Stimulated activated CD8-positive, alpha-beta memory T cell treated with anti-CD3 and anti-CD28 coated beads, Interleukin-12 subunit alpha, Interleukin-12 subunit beta, amount 100 ng/mL, for 1 hour (primary cell): ENCODE results near the gene EIF4G2.
"Not testable (repeated sequence)": the region's sequence is repeated elsewhere in the genome, so short reads cannot be mapped to it uniquely, and the experiment has no call there.

ENCODE experiments used
- DNase-seq: peaks from one replicate; pipeline ENCODE4 v3.0.0-alpha.2; 2020; ENCODE audit warnings: low read depth

The EIF4G2 gene

GRCh38 chr11:10808553-10809372 is at the start of gene EIF4G2:
TSS of gene EIF4G2 (minus strand) at chr11:10808926.
- peak; percentile 95 for DNase-seq

GRCh38 chr11:10857709-10858438 is 49.1 kb upstream of the EIF4G2 start, which contains the start of gene ZBED5:
TSS of gene ZBED5 (minus strand) at chr11:10858053. CDS start at chr11:10854945, 3,108 bp downstream.
- peak; percentile 87 for DNase-seq

- DNase-seq, result no peak
These were observed 48.7 kb upstream of the EIF4G2 start for GRCh38 chr11:10857459-10857708.

- DNase-seq, result no peak
These were observed 48.1 kb upstream of the EIF4G2 start for GRCh38 chr11:10856689-10857458.

- no peak for DNase-seq
These were observed 46.6 kb upstream of the EIF4G2 start for GRCh38 chr11:10855295-10855694.

- no peak for DNase-seq
These were observed 39.5 kb upstream of the EIF4G2 start for GRCh38 chr11:10847960-10848860.

- DNase-seq, result no peak
These were observed 37.9 kb upstream of the EIF4G2 start for GRCh38 chr11:10846660-10847059.

- DNase-seq, result no peak
These were observed 36.9 kb upstream of the EIF4G2 start for GRCh38 chr11:10845589-10845988.

GRCh38 chr11:10844796-10845195 is 36.1 kb upstream of the EIF4G2 start:
- DNase-seq, result no peak

GRCh38 chr11:10844356-10844755 is 35.6 kb upstream of the EIF4G2 start:
- no peak for DNase-seq

GRCh38 chr11:10838881-10839280 is 30.2 kb upstream of the EIF4G2 start:
- DNase-seq, result no peak

GRCh38 chr11:10838083-10838482 is 29.4 kb upstream of the EIF4G2 start:
- DNase-seq, result no peak

GRCh38 chr11:10836884-10837283 is 28.2 kb upstream of the EIF4G2 start:
- DNase-seq, result not testable (repeated sequence)

- DNase-seq, result no peak
These were observed 20.4 kb upstream of the EIF4G2 start for GRCh38 chr11:10829139-10829538.

- DNase-seq, result no peak
These were observed 19.7 kb upstream of the EIF4G2 start for GRCh38 chr11:10828402-10828801.

GRCh38 chr11:10824888-10825287 is 16.2 kb upstream of the EIF4G2 start:
- no peak for DNase-seq

GRCh38 chr11:10823152-10823579 is 14.4 kb upstream of the EIF4G2 start:
- DNase-seq, result no peak

GRCh38 chr11:10822491-10822890 is 13.8 kb upstream of the EIF4G2 start:
- not testable (repeated sequence) for DNase-seq

GRCh38 chr11:10818594-10818993 is 9.9 kb upstream of the EIF4G2 start:
- DNase-seq, result no peak

- DNase-seq, result no peak
These were observed 5.2 kb upstream of the EIF4G2 start for GRCh38 chr11:10813945-10814344.

- DNase-seq, result no peak
These were observed 841 bp upstream of the EIF4G2 start for GRCh38 chr11:10809373-10810160.
